Measurements from ENCODE around the gene ARSD. TPM values are rescaled to one million over a fixed set of nuclear protein-coding genes. Genes with fewer than 3 reads are reported as not detected.

The ARSD gene
- polyA plus RNA-seq, 1 of the 3 experiments (the other 2 are of a cell fraction), result 19.8 TPM

- Histone ChIP-seq H3K27me3 (ENCODE audit: insufficient read depth) (no peaks in the 10 kb centered on the region), H3K4me3 (ENCODE audit: low read depth in 2 of 2, low read length in 1 of 2) (no peak overlapping the region), H3K4me1 (ENCODE audit: control insufficient read depth in 1 of 2, insufficient read depth in 2 of 2, low read depth in 1 of 2, low read length in 1 of 2) (no peaks in the 10 kb centered on the region), H3K9ac (no peak overlapping the region), H3F3A (replicated peaks; ENCODE audit: insufficient read depth) (no peaks in the 10 kb centered on the region), H2AFZ (ENCODE audit: low read depth) (no peak overlapping the region), H3K9me2 (no peaks in the 10 kb centered on the region), H3K4me2 (no peak overlapping the region), H3K9me3 (no peaks in the 10 kb centered on the region), H3K36me3 (replicated peaks in 1 of 2; ENCODE audit: control insufficient read depth in 1 of 2, insufficient read depth in 2 of 2, low read length in 1 of 2) (peaks cover 15 to 26% of the 10 kb centered on the region in 2 experiments), H3K79me2 (ENCODE audit: insufficient read depth) (no peaks in the 10 kb centered on the region), H4K20me1 (ENCODE audit: insufficient read depth) (no peaks in the 10 kb centered on the region), H3K27ac (ENCODE audit: low read depth in 2 of 2, low read length in 1 of 2) (no peak overlapping the region)
- POLR2A ChIA-PET, result no interaction called here
- no peak for DNase-seq
- TF ChIP-seq MEF2A (IDR thresholded peaks at IDR 0.05; ENCODE audit: borderline replicate concordance, low read depth) (no peak), RXRA (IDR thresholded peaks at IDR 0.05; ENCODE audit: borderline replicate concordance, low read depth) (no peak), NFIC (IDR thresholded peaks at IDR 0.05; ENCODE audit: borderline replicate concordance) (no peak), TAF1 (IDR thresholded peaks at IDR 0.05; ENCODE audit: borderline replicate concordance, low read depth, low read length) (no peak), ELF1 (IDR thresholded peaks at IDR 0.05) (no peak), SIN3A (IDR thresholded peaks at IDR 0.05; ENCODE audit: borderline replicate concordance, low read depth, low read length) (no peak), GATA2 (CRISPR knock-in tag; IDR thresholded peaks at IDR 0.05) (no peak), TCF12 (IDR thresholded peaks at IDR 0.05) (no peak), MXI1 (IDR thresholded peaks at IDR 0.05; ENCODE audit: low read depth, low read length) (no peak), RCOR1 (IDR thresholded peaks at IDR 0.05; ENCODE audit: low read length) (no peak), POLR2AphosphoS5 (IDR thresholded peaks at IDR 0.05; ENCODE audit: low read depth, low read length) (no peak)
- TF ChIP-seq, protein P1, sequence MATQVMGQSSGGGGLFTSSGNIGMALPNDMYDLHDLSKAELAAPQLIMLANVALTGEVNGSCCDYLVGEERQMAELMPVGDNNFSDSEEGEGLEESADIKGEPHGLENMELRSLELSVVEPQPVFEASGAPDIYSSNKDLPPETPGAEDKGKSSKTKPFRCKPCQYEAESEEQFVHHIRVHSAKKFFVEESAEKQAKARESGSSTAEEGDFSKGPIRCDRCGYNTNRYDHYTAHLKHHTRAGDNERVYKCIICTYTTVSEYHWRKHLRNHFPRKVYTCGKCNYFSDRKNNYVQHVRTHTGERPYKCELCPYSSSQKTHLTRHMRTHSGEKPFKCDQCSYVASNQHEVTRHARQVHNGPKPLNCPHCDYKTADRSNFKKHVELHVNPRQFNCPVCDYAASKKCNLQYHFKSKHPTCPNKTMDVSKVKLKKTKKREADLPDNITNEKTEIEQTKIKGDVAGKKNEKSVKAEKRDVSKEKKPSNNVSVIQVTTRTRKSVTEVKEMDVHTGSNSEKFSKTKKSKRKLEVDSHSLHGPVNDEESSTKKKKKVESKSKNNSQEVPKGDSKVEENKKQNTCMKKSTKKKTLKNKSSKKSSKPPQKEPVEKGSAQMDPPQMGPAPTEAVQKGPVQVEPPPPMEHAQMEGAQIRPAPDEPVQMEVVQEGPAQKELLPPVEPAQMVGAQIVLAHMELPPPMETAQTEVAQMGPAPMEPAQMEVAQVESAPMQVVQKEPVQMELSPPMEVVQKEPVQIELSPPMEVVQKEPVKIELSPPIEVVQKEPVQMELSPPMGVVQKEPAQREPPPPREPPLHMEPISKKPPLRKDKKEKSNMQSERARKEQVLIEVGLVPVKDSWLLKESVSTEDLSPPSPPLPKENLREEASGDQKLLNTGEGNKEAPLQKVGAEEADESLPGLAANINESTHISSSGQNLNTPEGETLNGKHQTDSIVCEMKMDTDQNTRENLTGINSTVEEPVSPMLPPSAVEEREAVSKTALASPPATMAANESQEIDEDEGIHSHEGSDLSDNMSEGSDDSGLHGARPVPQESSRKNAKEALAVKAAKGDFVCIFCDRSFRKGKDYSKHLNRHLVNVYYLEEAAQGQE (IDR thresholded peaks at IDR 0.05; ENCODE audit: low read depth, low read length), result no peak
- TF ChIP-seq, protein P2, sequence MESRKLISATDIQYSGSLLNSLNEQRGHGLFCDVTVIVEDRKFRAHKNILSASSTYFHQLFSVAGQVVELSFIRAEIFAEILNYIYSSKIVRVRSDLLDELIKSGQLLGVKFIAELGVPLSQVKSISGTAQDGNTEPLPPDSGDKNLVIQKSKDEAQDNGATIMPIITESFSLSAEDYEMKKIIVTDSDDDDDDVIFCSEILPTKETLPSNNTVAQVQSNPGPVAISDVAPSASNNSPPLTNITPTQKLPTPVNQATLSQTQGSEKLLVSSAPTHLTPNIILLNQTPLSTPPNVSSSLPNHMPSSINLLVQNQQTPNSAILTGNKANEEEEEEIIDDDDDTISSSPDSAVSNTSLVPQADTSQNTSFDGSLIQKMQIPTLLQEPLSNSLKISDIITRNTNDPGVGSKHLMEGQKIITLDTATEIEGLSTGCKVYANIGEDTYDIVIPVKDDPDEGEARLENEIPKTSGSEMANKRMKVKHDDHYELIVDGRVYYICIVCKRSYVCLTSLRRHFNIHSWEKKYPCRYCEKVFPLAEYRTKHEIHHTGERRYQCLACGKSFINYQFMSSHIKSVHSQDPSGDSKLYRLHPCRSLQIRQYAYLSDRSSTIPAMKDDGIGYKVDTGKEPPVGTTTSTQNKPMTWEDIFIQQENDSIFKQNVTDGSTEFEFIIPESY (IDR thresholded peaks at IDR 0.05; ENCODE audit: borderline replicate concordance, low read depth), result no peak
- CTCF ChIA-PET, result no interaction called here
- 95% methylated on average over 22 of the region's 23 CpGs for WGBS (ENCODE audit: low lambda C conversion rate)
Measured at GRCh38 chrX:2917767-2918166, 11.4 kb downstream of the ARSD start.

- Histone ChIP-seq H3F3A (replicated peaks; ENCODE audit: insufficient read depth) (no peaks in the 10 kb centered on the region), H3K9ac (no peak overlapping the region), H3K27ac (ENCODE audit: low read depth in 2 of 2, low read length in 1 of 2) (no peak overlapping the region), H3K4me2 (no peak overlapping the region), H4K20me1 (ENCODE audit: insufficient read depth) (no peaks in the 10 kb centered on the region), H3K4me3 (ENCODE audit: low read depth in 2 of 2, low read length in 1 of 2) (no peak overlapping the region), H3K4me1 (ENCODE audit: control insufficient read depth in 1 of 2, insufficient read depth in 2 of 2, low read depth in 1 of 2, low read length in 1 of 2) (no peaks in the 10 kb centered on the region), H2AFZ (ENCODE audit: low read depth) (no peak overlapping the region), H3K36me3 (replicated peaks in 1 of 2; ENCODE audit: control insufficient read depth in 1 of 2, insufficient read depth in 2 of 2, low read length in 1 of 2) (peaks cover 0 to 14% of the 10 kb centered on the region in 2 experiments), H3K9me3 (no peaks in the 10 kb centered on the region), H3K9me2 (no peaks in the 10 kb centered on the region), H3K79me2 (ENCODE audit: insufficient read depth) (no peaks in the 10 kb centered on the region), H3K27me3 (ENCODE audit: insufficient read depth) (no peaks in the 10 kb centered on the region)
- CTCF ChIA-PET, result interaction anchor here (0.6 to 1.6 kb wide), 5 partner anchors 9 to 69 kb away, joined by 3 to 4 read pairs (median 3); partner anchors contain the start of gene ARSD
- DNase-seq, result no peak
- POLR2A ChIA-PET, result no interaction called here
- TF ChIP-seq CTCF (IDR thresholded peaks at IDR 0.05), result peak; percentile 41
- no peak for TF ChIP-seq MXI1 (IDR thresholded peaks at IDR 0.05; ENCODE audit: low read depth, low read length)
- 76% methylated on average over 3 of the region's 3 CpGs for WGBS (ENCODE audit: low lambda C conversion rate)
Measured at GRCh38 chrX:2913118-2913517, 16.0 kb downstream of the ARSD start.

Data from SK-N-SH (cell line).